HG02678 (cell line): ENCODE measurements around the gene SYT6.
"Not testable (repeated sequence)": the region's sequence is repeated elsewhere in the genome, so short reads cannot be mapped to it uniquely, and the experiment has no call there.

Experiments used
- ATAC-seq: cut with Tn5 transposase; IDR thresholded peaks from one replicate; pipeline ENCODE4 v1.9.1; 2021; ENCODE audit warnings: mild to moderate bottlenecking, moderate library complexity; ENCODE audit not compliant: unreplicated experiment

Gene SYT6

GRCh38 chr1:114077188-114077587, 76.5 kb downstream of the SYT6 start:
- ATAC-seq, result no peak

DNA sequence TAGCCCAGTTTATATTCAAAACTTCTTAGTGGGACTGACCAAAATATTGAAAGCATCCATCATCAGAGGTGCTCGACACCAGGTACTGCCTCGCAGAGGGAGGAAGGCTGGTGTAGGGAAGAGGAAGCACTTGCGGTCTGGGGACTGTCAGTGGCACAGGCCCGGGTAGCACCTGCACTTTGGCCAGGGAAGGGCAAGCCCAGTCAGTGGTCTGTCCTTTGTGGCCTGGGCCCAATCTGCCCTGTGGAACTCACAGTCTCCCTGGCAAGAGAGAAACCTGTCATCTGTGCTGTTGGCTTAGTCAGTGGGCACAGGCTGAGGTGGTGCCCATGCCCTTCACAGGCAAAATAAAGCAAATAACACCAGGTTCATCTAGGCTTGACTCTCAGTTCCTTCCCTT, 77.4 kb downstream of the SYT6 start:
- ATAC-seq, result no peak

DNA sequence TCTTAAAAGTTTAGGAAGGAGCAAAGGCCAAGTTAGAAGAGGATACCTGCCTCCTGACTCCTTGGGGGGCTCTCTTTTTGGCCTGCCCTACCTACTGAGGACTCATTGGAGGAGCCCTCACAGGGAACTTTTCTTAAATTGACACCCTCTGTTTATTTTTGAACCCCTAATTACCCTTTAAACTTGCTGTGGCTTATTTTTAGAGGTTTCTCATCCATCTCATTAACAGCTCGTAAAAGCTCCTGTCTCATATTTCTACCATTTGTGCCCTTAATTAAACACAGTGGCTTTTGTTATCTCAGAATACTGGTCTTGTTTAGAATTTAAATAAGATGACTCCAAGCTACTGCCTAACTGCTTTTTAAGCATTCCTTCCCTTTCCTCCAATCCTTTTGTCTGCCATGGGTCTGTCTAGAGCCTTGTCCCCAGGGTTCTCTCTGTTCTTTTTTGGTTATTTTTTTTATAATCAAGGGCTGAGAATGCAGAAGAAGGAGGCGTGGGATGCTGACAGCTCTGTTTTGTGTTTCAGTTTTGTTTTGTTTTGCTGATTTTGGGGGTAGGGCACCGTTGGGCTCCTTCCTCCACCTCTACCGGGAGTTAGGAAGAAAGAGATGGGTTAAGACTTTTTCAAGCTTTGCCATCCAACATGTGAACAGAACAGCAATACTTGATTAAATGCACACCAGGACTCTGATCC, 78.0 kb downstream of the SYT6 start:
- no peak for ATAC-seq

DNA sequence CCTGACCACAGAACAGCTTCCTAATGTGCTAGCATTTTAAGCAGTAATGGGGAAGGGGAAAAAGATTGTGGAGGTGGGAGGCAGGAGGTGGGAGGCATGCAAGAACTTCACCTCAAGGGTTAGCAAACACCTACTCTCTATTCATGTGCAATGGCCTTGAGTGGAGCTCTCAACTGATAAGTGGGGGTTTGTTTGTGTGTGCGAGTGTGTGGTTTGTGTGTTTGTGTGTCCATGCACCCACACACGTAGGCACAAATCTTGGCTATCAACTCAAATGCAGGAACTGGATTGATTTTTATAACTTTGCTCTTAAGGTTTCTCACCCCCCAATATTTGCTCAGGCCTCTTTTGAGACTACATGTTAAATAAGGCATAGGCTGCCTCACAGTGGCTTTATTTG, 78.6 kb downstream of the SYT6 start:
- ATAC-seq, result no peak

- no peak for ATAC-seq
These were observed 81.4 kb downstream of the SYT6 start for GRCh38 chr1:114072246-114072645.

GRCh38 chr1:114069762-114070161, 83.9 kb downstream of the SYT6 start:
- not testable (repeated sequence) for ATAC-seq

- not testable (repeated sequence) for ATAC-seq
These were observed 85.0 kb downstream of the SYT6 start for GRCh38 chr1:114068684-114069083.

- not testable (repeated sequence) for ATAC-seq
These were observed 88.0 kb downstream of the SYT6 start for GRCh38 chr1:114065671-114066070.

DNA sequence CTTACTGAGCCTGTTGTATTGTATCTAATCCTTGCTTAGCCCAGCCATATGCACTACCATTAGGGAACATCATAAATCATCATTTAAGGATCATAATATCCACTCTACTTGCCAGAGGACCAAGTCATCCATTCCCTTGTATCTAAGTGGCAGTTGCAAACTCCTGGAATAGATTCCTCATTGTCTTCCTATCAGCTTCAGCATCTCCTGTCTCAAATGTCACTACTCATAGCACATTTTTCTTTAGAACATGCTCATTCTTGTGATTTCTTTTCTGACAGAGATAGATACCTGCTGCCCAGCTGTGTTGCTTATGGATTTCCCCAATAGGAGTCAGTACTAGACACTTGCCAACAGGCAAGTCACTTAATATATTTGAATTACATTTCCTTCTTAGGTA, 90.1 kb downstream of the SYT6 start:
- no peak for ATAC-seq

GRCh38 chr1:114062477-114063099, 91.1 kb downstream of the SYT6 start:
- no peak for ATAC-seq

- no peak for ATAC-seq
These were observed 92.4 kb downstream of the SYT6 start for GRCh38 chr1:114061121-114061830.

- not testable (repeated sequence) for ATAC-seq
These were observed 95.4 kb downstream of the SYT6 start for GRCh38 chr1:114058236-114058635.

- ATAC-seq, result no peak
These were observed 99.5 kb downstream of the SYT6 start for GRCh38 chr1:114054148-114054547.

DNA sequence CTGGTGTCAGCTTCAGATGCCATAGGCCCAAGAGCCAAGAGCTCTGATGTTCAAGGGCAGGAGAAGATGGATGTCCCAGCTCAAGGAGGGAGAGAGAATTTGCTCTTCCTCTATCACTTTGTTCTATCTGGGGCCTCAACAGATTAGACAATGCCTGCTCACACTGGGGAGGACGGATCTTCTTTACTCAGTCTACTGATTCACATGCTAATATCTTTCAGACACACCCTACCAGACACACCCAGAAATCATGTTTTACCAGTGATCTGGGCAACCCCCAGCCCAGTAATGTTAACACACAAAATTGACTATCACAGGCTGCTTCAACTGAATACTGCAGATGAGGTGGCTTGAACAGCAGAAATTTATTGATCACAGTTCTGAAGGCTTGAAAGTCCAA, 105.4 kb downstream of the SYT6 start:
- ATAC-seq, result no peak

GRCh38 chr1:114043548-114043947, 110.1 kb downstream of the SYT6 start:
- no peak for ATAC-seq

DNA sequence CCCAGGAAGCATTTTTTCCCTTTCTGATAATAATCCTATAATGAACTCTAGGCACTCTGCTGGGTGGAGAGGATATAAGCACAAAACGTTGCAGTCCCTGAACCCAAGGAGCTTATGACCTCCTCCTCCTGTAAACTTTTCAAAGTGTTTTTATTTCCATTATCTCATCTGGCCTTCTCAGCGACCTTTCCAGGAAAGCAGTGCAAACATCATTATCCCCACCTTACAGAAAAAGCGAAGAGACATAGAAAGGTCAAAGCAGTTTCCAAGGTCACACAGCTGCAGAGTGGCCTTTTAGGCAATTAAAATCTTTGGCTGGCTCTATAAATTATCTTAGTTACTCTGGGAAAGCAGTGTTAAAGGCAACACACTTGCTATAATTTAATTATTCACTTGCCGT, 110.6 kb downstream of the SYT6 start:
- ATAC-seq, result no peak

- ATAC-seq, result no peak
These were observed 113.2 kb downstream of the SYT6 start for GRCh38 chr1:114040273-114041015.
